ENCODE measurements around the gene ODAD3.
"Not testable (repeated sequence)": the region's sequence is repeated elsewhere in the genome, so short reads cannot be mapped to it uniquely, and the experiment has no call there.

ODAD3 gene

GRCh38 chr19:11446271-11446651 lies 11.3 kb upstream of the ODAD3 start:
- DNase-seq (ENCODE audit: extremely low read depth, low read depth), result no peak

GRCh38 chr19:11445141-11445540 lies 10.2 kb upstream of the ODAD3 start:
- DNase-seq (ENCODE audit: extremely low read depth, low read depth), result no peak
- TF ChIP-seq CTCF (IDR thresholded peaks at IDR 0.05; ENCODE audit: low read depth, low read length), result no peak

More at GRCh38 chr19:11446271-11446651, 11.3 kb upstream of the ODAD3 start:
- no peak for TF ChIP-seq CTCF (IDR thresholded peaks at IDR 0.05; ENCODE audit: low read depth, low read length)

GRCh38 chr19:11444059-11444458 lies 9.1 kb upstream of the ODAD3 start:
- no peak for TF ChIP-seq CTCF (IDR thresholded peaks at IDR 0.05; ENCODE audit: low read depth, low read length)

GRCh38 chr19:11437955-11438354 lies 3.0 kb upstream of the ODAD3 start:
- DNase-seq (ENCODE audit: extremely low read depth, low read depth), result no peak
- TF ChIP-seq CTCF (IDR thresholded peaks at IDR 0.05; ENCODE audit: low read depth, low read length), result no peak

More at GRCh38 chr19:11444059-11444458, 9.1 kb upstream of the ODAD3 start:
- DNase-seq (ENCODE audit: extremely low read depth, low read depth), result no peak

GRCh38 chr19:11435833-11436313 lies 952 bp upstream of the ODAD3 start:
- no peak for DNase-seq (ENCODE audit: extremely low read depth, low read depth)
- no peak for TF ChIP-seq CTCF (IDR thresholded peaks at IDR 0.05; ENCODE audit: low read depth, low read length)

GRCh38 chr19:11434703-11435056 lies 241 bp downstream of the ODAD3 start:
- DNase-seq (ENCODE audit: extremely low read depth, low read depth), result no peak
- TF ChIP-seq CTCF (IDR thresholded peaks at IDR 0.05; ENCODE audit: low read depth, low read length), result no peak

GRCh38 chr19:11433526-11433925 lies 1.4 kb downstream of the ODAD3 start:
- not testable (repeated sequence) for DNase-seq (ENCODE audit: extremely low read depth, low read depth)

- DNase-seq (ENCODE audit: extremely low read depth, low read depth), result no peak
- no peak for TF ChIP-seq CTCF (IDR thresholded peaks at IDR 0.05; ENCODE audit: low read depth, low read length)
These were observed 8.3 kb downstream of the ODAD3 start for GRCh38 chr19:11426656-11427055.
